Measurements from ENCODE around the gene MLLT10.

Gene MLLT10

GRCh38 chr10:21533467-21534279, at the start of gene MLLT10:
Gene MLLT10 (plus strand): TSS chr10:21534232. CDS start chr10:21534645, 413 bp downstream.
- DNase-seq: peak; percentile 94

GRCh38 chr10:21487416-21488180, 46.4 kb upstream of the MLLT10 start:
- no peak for DNase-seq

GRCh38 chr10:21488246-21488956, 45.6 kb upstream of the MLLT10 start:
- no peak for DNase-seq

GRCh38 chr10:21488957-21489446, 45.0 kb upstream of the MLLT10 start:
- no peak for DNase-seq

- DNase-seq: no peak
Measured at GRCh38 chr10:21490028-21490710, 43.9 kb upstream of the MLLT10 start.

DNA sequence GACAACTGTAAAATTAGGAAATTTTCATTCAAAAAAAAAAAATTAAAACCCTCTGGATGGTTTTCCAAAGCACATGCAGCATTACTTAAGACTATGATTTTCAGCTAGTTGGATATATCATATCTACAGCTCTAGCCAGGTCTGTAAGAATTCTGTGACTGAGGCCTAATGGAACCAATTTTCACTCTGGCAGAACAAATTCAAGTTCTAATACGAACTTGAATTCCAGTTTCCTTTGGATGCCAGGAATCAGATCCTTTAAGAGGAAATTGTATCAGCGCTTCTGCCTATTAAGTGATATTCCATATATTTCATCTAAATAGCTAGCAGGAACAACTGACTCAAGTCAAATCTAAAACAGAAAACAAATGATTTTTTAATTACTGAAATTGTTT, 43.3 kb upstream of the MLLT10 start:
- no peak for DNase-seq

DNA sequence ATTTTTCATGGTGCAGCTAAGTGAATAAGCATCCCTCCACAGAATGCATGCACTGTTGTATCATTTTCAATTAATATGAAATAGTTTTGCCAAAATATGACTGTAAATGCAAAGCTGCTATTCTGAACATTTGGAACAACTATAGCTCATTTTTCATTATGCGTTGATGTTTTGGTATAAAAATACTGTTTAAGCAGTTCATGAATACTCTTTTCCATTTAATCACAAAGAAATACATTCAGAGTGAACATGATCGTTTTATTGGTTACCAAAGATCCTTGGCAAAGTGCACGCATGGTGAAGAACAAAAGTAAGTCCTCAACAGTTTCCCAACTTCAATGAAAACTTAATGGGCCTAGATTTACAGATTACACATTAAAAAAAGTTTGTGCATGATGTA, 41.6 kb upstream of the MLLT10 start:
- DNase-seq: no peak

- DNase-seq: no peak
Measured at GRCh38 chr10:21493784-21494183, 40.2 kb upstream of the MLLT10 start.

DNA sequence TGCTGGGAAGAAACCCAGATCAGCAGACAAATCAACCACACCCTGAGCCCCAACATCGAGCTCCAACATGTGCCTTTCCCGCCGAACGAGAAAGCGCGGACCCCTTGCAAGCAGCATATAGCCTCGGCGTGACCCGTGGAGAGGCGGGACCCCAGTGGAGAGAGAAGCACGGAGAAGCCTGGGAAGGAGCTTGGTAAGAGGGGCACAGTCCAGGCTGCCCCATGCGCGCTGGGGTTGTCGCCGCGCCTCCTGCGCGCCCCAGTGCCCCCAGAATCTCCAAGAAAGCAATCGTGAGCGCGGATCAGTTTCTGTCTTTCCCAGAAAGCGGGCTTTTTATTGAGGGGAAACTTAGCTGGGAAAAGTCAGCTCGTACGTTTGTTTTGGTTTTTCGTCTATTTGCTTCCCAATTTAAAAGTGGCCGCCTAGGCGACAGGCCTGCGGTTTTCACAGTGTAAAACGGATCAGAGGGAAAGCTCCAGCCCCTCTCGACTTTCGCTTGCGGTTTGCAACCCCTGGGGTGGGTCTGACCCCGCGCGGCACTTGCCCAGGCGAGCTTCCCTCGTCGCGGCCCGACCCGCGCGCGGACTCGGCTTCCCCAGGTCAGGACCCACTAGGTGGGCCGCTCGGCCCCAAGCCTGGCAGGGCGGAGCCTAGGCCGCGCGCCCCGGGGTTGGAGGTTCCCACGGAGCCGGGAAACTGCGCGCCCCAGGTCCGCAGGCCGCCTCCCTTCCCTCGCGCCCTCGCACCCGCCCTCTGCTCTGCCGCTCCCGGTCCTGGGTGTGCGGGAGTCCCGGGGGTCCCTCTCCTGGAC, 39.6 kb upstream of the MLLT10 start:
- no peak for DNase-seq

- no peak for DNase-seq
Measured at GRCh38 chr10:21495002-21495751, 38.9 kb upstream of the MLLT10 start.

DNA sequence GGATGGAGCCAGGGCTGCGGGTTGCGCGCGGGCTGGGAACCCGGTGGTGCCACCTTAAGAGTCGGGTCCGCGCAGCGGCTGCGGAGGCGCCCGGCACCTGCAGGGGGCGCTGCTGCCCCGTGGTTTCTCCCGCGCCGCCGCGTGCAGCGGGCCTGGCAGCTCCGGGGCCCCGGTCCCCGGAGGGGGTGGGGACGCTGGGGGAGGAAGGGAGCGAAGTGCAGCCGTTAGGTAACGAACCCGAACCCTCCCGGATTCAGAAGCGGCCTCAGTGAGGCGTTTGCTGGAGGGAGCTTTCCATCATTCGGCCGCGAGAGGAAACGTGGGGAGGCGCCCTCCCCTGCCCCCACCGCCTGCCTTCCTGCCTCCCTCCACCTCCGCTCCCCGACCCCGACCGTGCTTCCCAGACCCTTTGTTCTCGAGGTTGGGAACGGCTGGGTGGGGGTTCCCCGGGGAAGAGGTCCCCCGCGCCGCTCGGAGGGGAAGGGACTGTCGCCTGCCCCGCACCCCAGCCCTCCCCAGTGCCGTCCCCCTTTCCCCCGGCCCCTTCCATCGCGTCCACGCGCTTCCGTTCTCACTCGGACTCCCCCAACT, 38.2 kb upstream of the MLLT10 start:
- DNase-seq: peak; percentile 84

DNA sequence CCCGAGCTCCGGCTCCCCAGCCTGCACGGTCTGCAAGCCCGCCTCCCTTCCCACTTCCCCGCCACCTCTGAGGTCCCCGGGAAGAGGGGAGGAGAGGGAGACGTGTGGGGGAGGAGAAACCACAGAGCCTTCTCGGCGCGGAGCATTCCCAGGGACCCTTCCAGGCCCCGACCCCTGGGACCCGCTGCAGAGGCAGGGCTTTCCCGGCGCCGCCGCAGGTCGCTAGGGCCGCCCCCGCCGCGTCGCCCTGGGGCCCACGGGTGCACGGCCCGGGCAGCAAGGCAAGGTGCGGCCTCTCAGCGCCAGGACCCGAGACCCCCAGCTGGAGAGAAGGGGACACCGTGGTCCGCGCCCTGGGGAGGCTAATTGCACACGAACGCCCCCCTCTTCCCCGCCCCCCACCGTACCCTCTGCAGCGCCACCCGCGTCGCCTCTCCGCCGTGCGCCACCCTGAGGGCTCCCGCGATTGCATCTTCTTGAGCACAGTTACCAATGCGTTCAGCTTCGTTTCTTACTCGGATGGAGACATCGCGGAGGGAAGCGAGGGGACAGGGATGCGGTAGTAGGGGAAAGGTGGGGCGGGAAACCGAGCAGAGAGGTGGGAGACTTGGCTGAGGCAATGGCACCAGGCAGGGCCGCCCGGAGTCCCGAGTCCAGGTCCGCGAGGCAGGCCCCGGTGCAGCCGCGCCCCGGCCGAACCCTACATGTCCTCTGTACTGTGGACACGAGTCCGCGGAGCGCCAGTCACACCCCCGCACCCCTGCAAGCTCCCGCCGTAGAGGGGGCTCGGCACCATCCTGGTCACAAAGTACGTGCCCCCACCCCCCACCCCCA, 37.5 kb upstream of the MLLT10 start:
- DNase-seq: peak; percentile 48

DNA sequence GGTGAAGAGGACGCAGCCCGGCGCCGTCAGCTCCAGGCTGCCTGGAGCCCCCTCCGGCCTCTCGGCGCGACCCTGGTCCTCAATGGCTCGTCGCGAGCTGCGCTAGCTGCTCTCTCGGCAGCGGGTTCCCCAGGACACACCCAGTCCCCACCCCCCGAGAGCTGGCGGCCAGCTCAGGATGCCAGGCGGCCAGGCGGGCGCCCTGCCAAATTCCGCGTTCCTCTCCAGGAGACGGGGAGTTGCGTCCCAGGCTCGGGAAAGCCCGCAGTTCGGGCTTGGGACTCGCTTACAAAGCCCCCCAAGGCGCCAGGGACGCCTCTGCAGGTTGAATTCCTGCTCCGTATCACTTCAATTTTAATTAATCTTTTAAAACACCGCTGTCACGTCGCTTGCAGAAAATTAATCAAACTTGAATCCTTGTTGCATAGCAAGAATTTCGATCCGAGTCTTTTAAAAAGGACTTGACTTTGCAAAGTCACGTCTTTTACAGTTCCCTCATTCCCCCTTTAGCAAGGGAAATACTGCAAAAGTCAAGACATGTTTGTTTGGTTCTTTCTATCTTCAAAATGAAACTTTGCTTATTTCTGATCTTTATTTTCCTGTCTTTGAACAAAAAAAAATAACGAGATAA, 36.7 kb upstream of the MLLT10 start:
- no peak for DNase-seq

DNA sequence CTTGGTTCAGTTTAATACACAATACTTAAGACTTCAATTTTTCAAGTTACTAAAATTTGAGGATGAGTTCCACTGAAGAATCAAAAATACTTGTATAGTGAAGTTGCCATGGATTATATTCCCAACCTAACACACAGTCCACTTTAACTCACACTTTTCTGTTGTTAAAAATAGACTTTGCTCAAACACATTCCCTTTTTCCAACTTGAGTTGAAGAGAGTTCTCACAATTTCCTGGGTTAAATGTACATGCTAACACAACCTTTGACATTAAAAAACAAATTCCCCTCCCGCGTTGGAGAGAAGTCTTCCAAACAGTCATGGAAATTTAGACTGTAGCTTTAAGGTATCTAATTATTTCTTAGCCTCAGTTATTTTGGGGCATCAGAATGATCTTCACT, 35.7 kb upstream of the MLLT10 start:
- no peak for DNase-seq

- no peak for DNase-seq
Measured at GRCh38 chr10:21498986-21499385, 35.0 kb upstream of the MLLT10 start.

GRCh38 chr10:21499701-21500577, 34.1 kb upstream of the MLLT10 start:
- DNase-seq: no peak

- no peak for DNase-seq
Measured at GRCh38 chr10:21500578-21500910, 33.5 kb upstream of the MLLT10 start.

DNA sequence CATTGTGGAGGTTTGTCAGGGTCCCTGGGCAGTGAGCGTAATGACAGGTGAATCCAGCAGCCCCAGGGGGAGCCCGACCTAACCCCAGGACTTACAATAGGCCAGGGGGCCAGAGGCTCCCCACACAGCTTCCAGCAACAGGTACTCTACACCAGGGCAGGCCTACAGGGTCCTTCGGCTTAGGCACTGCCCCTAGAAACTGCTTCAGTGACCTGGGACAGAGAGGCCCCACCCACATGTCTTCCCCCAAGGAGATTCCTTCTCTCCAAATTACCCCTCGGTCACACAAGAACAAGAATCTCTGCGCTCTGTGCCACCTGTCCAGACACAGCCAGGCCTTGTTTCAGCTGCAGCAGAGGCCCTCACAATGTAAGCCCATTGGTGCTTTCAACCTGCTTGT, 32.9 kb upstream of the MLLT10 start:
- DNase-seq: no peak
